Right hindlimb (tissue), 1 donor: ENCODE results near the gene LTBP1.
"Not testable (repeated sequence)": the region's sequence is repeated elsewhere in the genome, so short reads cannot be mapped to it uniquely, and the experiment has no call there.

Experiments
- DNase-seq: peaks from one replicate; pipeline ENCODE4 v3.0.0-alpha.2; 2018

LTBP1 gene

GRCh38 chr2:33146102-33146501, 199.3 kb downstream of the LTBP1 start:
- DNase-seq = no peak

DNA sequence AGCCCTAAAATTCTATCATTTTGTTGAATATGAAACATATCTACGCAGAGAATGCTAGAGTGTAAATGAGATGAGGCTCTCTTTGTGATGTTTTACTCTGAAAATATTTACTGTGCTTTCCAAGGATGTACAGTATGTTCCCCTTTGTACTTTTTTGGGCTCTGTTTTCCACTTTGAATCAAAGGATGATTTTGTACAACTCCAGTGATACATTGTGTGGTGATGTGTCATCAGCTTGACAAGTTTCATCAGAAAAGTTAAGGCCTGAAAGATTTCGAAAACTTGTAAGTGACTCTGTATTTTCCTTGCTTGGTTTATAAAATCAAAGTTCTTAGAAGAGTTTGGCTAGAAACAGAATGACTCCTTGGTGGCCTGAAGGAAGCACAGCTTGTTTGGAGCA, 206.3 kb downstream of the LTBP1 start:
- no peak for DNase-seq

- DNase-seq = no peak
Observed at GRCh38 chr2:33158482-33159003, 211.8 kb downstream of the LTBP1 start.

DNA sequence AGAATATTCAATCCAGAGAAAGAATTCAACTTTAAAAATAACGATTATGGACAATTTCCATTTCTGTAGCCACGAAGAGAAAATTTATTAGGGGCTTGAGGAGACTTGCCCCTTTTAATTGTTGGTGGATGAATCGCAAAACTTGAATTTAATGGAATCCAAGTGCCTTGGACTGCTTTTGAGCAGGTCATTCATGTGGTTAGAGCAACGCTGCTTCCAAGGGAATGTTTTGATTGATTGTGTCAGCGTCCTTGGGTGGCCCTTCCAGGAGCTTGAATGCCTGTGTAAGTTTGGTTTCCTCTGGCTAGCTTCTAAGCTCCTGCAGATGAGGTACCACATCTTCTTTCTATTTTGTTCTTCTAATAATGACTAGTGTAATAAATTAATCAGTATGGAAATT, 213.4 kb downstream of the LTBP1 start:
- no peak for DNase-seq

DNA sequence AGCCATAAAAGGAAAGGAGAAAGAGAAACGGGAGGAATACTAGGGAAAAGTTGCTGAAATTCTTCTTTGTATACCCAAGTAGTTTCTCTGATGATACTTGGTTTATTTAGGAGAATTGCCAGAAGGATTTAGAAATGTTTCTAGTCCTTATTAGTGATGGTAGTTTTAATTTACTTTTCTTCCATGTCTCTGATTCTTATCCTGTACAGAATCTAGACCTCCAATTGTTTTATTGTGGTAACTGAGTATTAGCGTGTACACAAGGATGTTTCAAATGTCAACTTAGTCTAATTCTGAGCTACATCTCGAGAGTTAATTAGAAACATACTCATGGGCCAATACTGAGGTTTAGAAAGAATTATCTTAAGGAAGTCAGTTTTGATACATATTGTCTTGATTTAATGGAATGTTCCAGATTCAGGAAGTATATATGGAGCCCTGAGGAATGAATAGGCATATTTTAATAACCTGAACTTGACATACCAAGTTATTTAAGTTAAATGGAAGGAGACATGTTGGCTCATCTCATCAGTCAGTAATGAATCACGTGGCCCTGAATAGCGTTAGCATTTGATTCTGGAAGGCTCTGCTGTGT, 219.6 kb downstream of the LTBP1 start:
- no peak for DNase-seq

- DNase-seq = no peak
Observed at GRCh38 chr2:33167622-33168245, 221.0 kb downstream of the LTBP1 start.

DNA sequence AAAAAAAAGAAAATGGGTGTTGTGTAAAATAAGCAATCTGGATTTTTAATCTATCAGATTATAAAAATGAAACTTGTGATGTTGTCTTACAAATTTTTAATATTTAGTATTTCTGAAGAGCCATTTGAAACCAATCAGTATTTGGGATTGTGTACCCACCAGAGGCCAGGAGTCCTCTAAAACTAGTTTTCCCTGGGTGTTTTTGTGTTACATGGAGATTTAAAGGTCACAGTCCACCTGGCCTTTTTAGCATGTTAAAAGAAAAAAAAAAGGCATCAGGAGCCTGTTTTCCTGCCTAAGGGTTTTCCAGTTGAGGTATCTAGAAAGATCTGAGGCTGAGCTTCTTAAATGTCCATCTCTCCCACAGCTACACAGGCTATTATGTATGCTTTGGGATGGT, 221.7 kb downstream of the LTBP1 start:
- DNase-seq = no peak

GRCh38 chr2:33168922-33169321, 222.2 kb downstream of the LTBP1 start:
- DNase-seq = no peak

DNA sequence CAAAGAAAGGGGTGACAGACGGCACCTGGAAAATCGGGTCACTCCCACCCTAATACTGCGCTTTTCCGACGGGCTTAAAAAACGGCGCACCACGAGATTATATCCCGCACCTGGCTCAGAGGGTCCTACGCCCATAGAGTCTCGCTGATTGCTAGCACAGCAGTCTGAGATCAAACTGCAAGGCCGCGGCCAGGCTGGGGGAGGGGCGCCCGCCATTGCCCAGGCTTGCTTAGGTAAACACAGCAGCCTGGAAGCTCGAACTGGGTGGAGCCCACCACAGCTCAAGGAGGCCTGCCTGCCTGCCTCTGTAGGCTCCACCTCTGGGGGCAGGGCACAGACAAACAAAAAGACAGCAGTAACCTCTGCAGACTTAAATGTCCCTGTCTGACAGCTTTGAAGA, 223.5 kb downstream of the LTBP1 start:
- not testable (repeated sequence) for DNase-seq

DNA sequence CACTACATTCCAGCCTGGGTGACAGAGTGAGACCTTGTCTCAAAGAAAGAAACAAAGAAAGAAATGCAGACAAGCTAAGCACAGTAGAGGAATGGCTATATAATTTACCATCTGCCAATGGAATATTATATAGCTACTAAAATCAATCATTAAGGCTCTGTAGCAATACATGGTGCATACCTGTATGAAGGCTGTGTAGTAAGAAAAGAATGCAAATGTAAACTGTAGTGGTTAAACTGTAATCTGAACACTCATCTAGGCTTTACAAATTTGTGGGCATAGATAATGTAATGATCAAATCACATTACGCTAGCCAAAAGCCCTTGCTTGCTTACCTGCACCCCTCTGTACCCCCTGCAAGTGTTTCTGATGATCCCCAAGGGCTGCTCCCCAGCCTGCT, 230.9 kb downstream of the LTBP1 start:
- DNase-seq = no peak

GRCh38 chr2:33178209-33178608, 231.5 kb downstream of the LTBP1 start:
- no peak for DNase-seq

DNA sequence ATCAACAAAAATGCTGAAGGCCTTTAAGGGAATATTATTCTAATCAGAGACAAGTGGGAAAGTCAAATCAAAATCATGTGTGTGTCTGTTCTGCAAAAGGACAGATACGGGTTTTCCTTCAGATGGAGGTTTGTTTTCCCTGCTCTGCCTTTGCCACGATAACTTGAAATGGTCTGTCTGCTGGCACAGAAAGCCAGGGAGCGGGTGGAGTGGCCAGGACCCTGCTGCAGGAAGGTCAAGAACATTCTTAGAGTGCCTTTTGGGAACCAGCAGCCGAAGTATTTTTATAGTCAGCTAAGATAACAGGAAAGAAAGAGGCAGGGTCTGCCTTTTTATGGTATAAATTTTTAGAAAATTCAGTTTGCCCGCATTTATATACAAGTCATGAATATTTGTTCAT, 234.2 kb downstream of the LTBP1 start:
- DNase-seq = no peak

DNA sequence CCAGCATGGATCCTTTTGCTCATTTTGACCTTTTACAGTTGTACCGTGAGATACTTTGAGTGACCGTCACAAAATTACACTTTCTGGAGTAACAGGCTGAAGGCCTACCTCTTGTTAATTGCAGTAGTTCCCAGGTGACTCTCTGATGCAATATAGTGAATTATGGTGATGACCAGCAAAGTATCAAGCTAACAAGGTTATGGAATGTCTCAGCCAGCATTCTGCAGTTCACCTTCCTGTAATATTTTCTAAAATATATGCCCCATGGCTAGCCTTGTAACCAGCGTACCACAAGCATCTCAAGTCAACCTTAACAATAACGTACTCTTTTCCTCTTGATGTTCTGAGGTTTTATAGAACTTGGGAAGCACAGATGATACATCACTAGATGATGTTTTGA, 234.7 kb downstream of the LTBP1 start:
- DNase-seq = no peak

GRCh38 chr2:33184041-33184440, 237.3 kb downstream of the LTBP1 start:
- no peak for DNase-seq

- no peak for DNase-seq
Observed at GRCh38 chr2:33186937-33187336, 240.2 kb downstream of the LTBP1 start.

DNA sequence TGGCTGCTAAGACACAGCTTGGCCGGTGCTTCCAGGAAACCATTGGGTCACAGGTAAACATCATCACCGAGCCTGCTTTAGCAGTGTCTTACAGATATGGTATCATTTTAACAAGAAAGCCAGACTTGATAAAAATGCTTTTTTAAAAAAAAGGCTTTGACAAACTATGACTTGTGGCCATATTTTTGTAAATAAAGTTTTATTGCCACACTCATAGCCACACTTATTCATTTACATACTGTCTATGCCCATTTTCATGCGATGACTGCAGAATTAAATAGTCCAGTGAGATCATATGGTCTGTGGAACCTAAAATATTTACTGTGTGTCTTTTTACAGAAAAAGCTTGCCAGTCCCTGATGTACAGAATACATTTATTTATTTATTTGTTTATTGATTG, 242.0 kb downstream of the LTBP1 start:
- DNase-seq = no peak

GRCh38 chr2:33190393-33190937, 243.7 kb downstream of the LTBP1 start:
- DNase-seq = no peak

- no peak for DNase-seq
Observed at GRCh38 chr2:33195891-33196290, 249.1 kb downstream of the LTBP1 start.

GRCh38 chr2:33196700-33197099, 249.9 kb downstream of the LTBP1 start:
- no peak for DNase-seq

GRCh38 chr2:33197198-33197938, 250.6 kb downstream of the LTBP1 start:
- no peak for DNase-seq

GRCh38 chr2:33202641-33203522, 256.1 kb downstream of the LTBP1 start:
- DNase-seq = peak; percentile 44

DNA sequence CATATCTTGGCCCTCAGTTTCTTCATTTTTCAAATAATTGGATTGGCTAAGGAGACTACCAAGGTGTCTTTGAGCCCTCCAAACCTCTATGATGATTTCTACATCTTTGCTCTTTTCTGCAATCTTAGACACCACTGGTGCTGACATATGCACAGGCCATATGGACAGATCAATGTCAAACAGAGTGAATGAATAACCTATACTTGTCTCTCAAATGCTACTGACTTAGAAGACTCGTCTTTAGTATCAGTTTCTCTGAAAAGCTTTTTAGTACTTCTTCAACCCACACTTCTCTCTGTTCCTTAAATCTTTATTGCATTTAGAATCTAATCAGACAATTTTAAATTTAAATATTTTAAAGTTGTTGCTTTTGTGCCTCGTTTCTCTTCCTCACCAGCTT, 258.2 kb downstream of the LTBP1 start:
- no peak for DNase-seq
